ENCODE data around the gene TMED4. TPM values are rescaled to one million over a fixed set of nuclear protein-coding genes. Genes with fewer than 3 reads are reported as not detected.

TMED4 gene
- total RNA-seq, 1 experiment from 2014 or later = 79.5 TPM

DNA sequence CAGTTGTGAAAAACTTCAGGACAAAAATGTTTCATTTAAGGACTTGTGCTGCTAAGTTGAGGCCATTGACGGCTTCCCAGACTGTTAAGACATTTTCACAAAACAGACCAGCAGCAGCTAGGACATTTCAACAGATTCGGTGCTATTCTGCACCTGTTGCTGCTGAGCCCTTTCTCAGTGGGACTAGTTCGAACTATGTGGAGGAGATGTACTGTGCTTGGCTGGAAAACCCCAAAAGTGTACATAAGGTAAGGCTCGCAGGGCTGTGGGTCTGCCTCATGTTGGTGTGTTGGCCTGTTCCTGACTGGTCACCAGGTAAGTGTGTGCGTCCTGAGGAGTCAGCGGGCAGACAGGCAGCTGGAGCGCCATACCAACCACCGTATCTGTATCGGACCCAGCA is 42.3 kb upstream of the TMED4 start:
- ChIA-PET CTCF (no interaction called here), POLR2A (ENCODE audit: low non-redundant PET) (interaction anchor here (0.6 kb wide), 1 partner anchor 260 kb away, joined by 3 read pairs; no protein-coding TSS in a partner anchor)
- no peak for DNase-seq (ENCODE audit: low spot score)
- H3K36me3 ChIP-seq (ENCODE audit: insufficient read depth, low read length, poor library complexity, severe bottlenecking) = peaks cover 12% of the 10 kb centered on the region
- H3K4me3 ChIP-seq (ENCODE audit: low read depth, low read length, poor library complexity, severe bottlenecking) = no peak overlapping the region
- H3K27me3 ChIP-seq (replicated peaks; ENCODE audit: insufficient read depth, low read depth, low read length, poor library complexity) = no peaks in the 10 kb centered on the region
- H3K9me3 ChIP-seq (ENCODE audit: low read depth, low read length, poor library complexity, severe bottlenecking) = no peaks in the 10 kb centered on the region
- intact Hi-C loops (cut with micrococcal nuclease; ENCODE audit: unreplicated experiment) = no loop called here
- H3K27ac ChIP-seq (ENCODE audit: low read depth, low read length, poor library complexity, severe bottlenecking) = no peak overlapping the region
- no peak for TF ChIP-seq EZH2 (IDR thresholded peaks at IDR 0.05; ENCODE audit: borderline replicate concordance, low read depth, low read length, poor library complexity, severe bottlenecking)
- TF ChIP-seq, protein P1, sequence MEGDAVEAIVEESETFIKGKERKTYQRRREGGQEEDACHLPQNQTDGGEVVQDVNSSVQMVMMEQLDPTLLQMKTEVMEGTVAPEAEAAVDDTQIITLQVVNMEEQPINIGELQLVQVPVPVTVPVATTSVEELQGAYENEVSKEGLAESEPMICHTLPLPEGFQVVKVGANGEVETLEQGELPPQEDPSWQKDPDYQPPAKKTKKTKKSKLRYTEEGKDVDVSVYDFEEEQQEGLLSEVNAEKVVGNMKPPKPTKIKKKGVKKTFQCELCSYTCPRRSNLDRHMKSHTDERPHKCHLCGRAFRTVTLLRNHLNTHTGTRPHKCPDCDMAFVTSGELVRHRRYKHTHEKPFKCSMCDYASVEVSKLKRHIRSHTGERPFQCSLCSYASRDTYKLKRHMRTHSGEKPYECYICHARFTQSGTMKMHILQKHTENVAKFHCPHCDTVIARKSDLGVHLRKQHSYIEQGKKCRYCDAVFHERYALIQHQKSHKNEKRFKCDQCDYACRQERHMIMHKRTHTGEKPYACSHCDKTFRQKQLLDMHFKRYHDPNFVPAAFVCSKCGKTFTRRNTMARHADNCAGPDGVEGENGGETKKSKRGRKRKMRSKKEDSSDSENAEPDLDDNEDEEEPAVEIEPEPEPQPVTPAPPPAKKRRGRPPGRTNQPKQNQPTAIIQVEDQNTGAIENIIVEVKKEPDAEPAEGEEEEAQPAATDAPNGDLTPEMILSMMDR (conservative IDR thresholded peaks at IDR 0.05; ENCODE audit: low read depth, low read length) = no peak
- no peaks in the 10 kb centered on the region for H3K4me1 ChIP-seq (ENCODE audit: insufficient read depth, low read length, poor library complexity, severe bottlenecking)
- BruUV-seq (replicated peaks) = no TSS peak

DNA sequence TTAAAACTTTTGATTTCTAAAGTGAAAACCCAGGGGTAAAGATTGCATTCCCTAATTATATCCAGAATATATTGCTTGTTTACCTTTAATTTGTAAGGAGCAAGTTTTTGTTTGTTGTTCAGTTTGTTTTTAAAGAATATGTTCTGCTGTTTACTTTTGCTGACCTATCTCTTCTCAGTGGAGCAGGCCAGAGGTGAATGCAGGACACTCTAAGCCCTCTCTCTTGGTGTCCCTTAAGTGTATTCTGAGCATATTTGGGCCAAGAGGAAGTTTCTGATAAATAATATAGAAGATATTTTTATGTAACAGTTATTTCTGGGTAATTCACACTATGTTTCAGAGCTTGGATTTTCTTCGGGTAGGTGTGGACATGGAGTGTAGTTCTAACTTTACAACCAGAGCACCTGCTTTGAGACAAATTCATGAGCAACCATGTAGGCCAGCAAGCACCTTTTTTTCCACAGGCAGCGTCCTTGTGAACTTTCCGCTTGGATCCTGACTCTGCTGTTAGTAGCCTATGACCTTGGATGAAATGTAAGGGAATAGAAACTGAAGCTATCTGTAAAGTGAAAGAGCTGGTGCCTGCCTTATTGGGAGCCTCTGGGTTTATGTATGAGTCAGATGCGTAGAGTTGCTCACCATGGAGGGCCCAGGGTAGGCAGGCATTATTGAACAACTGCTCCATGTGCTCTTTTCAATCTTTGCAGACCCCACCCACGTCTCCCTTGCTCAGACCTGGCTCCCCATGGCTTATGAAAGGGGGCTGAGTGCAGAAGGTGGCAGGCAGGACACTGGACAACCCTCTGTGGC is 40.5 kb upstream of the TMED4 start:
- Histone ChIP-seq H3K36me3 (ENCODE audit: insufficient read depth, low read length, poor library complexity, severe bottlenecking) (peaks cover 12% of the 10 kb centered on the region), H3K27ac (ENCODE audit: low read depth, low read length, poor library complexity, severe bottlenecking) (no peak overlapping the region), H3K27me3 (replicated peaks; ENCODE audit: insufficient read depth, low read depth, low read length, poor library complexity) (no peaks in the 10 kb centered on the region), H3K4me1 (ENCODE audit: insufficient read depth, low read length, poor library complexity, severe bottlenecking) (no peaks in the 10 kb centered on the region), H3K4me3 (ENCODE audit: low read depth, low read length, poor library complexity, severe bottlenecking) (no peak overlapping the region), H3K9me3 (ENCODE audit: low read depth, low read length, poor library complexity, severe bottlenecking) (no peaks in the 10 kb centered on the region)
- BruUV-seq (replicated peaks) = no TSS peak
- CTCF ChIA-PET = no interaction called here
- no peak for TF ChIP-seq EZH2 (IDR thresholded peaks at IDR 0.05; ENCODE audit: borderline replicate concordance, low read depth, low read length, poor library complexity, severe bottlenecking)
- TF ChIP-seq, protein P1 (conservative IDR thresholded peaks at IDR 0.05; ENCODE audit: low read depth, low read length) = no peak
- intact Hi-C loops (cut with micrococcal nuclease; ENCODE audit: unreplicated experiment) = no loop called here
- POLR2A ChIA-PET (ENCODE audit: low non-redundant PET) = no interaction called here
- DNase-seq (ENCODE audit: low spot score) = no peak

DNA sequence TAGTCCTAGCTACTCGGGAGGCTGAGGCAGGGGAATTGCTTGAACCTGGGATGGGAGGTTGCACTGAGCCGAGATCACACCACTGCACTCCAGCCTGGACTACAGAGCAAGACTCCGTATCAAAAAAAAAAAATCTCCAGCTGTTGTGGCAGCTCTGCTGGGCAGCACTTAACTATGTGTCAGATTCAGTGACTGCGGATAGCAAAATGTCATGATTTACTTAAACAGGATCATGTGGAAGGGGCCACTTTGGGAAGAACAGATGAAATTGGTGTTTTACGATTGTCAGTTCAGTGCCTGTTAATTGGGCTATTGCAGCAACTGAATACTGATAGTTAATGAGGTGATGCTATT is 39.7 kb upstream of the TMED4 start:
- Histone ChIP-seq H3K4me1 (ENCODE audit: insufficient read depth, low read length, poor library complexity, severe bottlenecking) (peaks cover 4% of the 10 kb centered on the region), H3K4me3 (ENCODE audit: low read depth, low read length, poor library complexity, severe bottlenecking) (no peak overlapping the region), H3K36me3 (ENCODE audit: insufficient read depth, low read length, poor library complexity, severe bottlenecking) (peaks cover 12% of the 10 kb centered on the region), H3K9me3 (ENCODE audit: low read depth, low read length, poor library complexity, severe bottlenecking) (no peaks in the 10 kb centered on the region), H3K27me3 (replicated peaks; ENCODE audit: insufficient read depth, low read depth, low read length, poor library complexity) (no peaks in the 10 kb centered on the region), H3K27ac (ENCODE audit: low read depth, low read length, poor library complexity, severe bottlenecking) (peak overlapping the region; percentile 11)
- intact Hi-C loops (cut with micrococcal nuclease; ENCODE audit: unreplicated experiment) = no loop called here
- ChIA-PET CTCF (no interaction called here), POLR2A (ENCODE audit: low non-redundant PET) (no interaction called here)
- BruUV-seq (replicated peaks) = no TSS peak
- TF ChIP-seq, protein P1 (conservative IDR thresholded peaks at IDR 0.05; ENCODE audit: low read depth, low read length) = no peak
- no peak for TF ChIP-seq EZH2 (IDR thresholded peaks at IDR 0.05; ENCODE audit: borderline replicate concordance, low read depth, low read length, poor library complexity, severe bottlenecking)
- DNase-seq (ENCODE audit: low spot score) = no peak
